Panc1 (cell line): Measurements from ENCODE around the gene POFUT2. TPM values are rescaled to one million over a fixed set of nuclear protein-coding genes. Genes with fewer than 3 reads are reported as not detected.

Experiments
- ATAC-seq: fragments of 200-7000 bp; cut with Tn5 transposase; 2 replicates; pipeline ENCODE4 v1.9.1; 2020; ENCODE audit warnings: mild to moderate bottlenecking, moderate library complexity
- BruUV-seq: library from RNA; stranded (reverse); fragments of 400-500 nt; replicated peaks from 2 replicates; lab custom pipeline; 2021; lab: Mats Ljungman, UMichigan
- CTCF ChIA-PET: fragments of 300-600 bp; sonication (Branson Sonifier 250); formaldehyde crosslinking; loops from one replicate; lab custom pipeline; 2022; ENCODE audit warnings: antibody characterized with exemption; lab: Charles Lee
- POLR2A ChIA-PET: fragments of 300-600 bp; sonication (Branson Sonifier 250); formaldehyde crosslinking; loops from one replicate; lab custom pipeline; 2022; ENCODE audit warnings: antibody characterized with exemption; lab: Charles Lee
- DNase-seq: peaks from one replicate; pipeline ENCODE4 v3.0.0-alpha.2; 2010; ENCODE audit warnings: low read depth, low spot score
- H3K27ac ChIP-seq: 2 replicates; pipeline ENCODE4 v1.5.1; 2011; ENCODE audit warnings: mild to moderate bottlenecking, low read length, inconsistent platforms
- H3K27me3 ChIP-seq: fragments of 200-500 bp; sonication (Bioruptor generic); 2 replicates; pipeline ENCODE4 v1.6.0; 2014; ENCODE audit warnings: low read length, inconsistent platforms; ENCODE audit not compliant: control insufficient read depth, insufficient read depth
- H3K36me3 ChIP-seq: fragments of 200-500 bp; sonication (Bioruptor generic); 2 replicates; pipeline ENCODE4 v1.5.1; 2014; ENCODE audit warnings: inconsistent platforms, mild to moderate bottlenecking, low read length, moderate library complexity; ENCODE audit not compliant: control insufficient read depth, insufficient read depth
- H3K4me1 ChIP-seq: 2 replicates; pipeline ENCODE4 v1.5.1; 2011; ENCODE audit warnings: inconsistent platforms, mild to moderate bottlenecking, low read length, moderate library complexity; ENCODE audit not compliant: control insufficient read depth, insufficient read depth
- H3K4me3 ChIP-seq, 2 experiments: 2 replicates each; pipeline ENCODE4 v1.5.1; 2011 to 2012; ENCODE audit warnings: low read depth in 2 of 2, low read length in 2 of 2, mild to moderate bottlenecking in 2 of 2, inconsistent platforms in 1 of 2, moderate library complexity in 1 of 2
- H3K9me3 ChIP-seq: fragments of 200-500 bp; sonication (Bioruptor generic); 2 replicates; pipeline ENCODE4 v1.5.1; 2014; ENCODE audit warnings: low read depth, mild to moderate bottlenecking, inconsistent platforms, low read length, moderate library complexity; ENCODE audit not compliant: control insufficient read depth, insufficient read depth
- CTCF ChIP-seq: fragments of 450-650 bp; IDR thresholded peaks from 2 replicates; pipeline ENCODE4 v1.5.1; 2017; ENCODE audit warnings: mild to moderate bottlenecking
- POLR2AphosphoS5 ChIP-seq: IDR thresholded peaks from 2 replicates; pipeline ENCODE4 v1.6.1; 2012; ENCODE audit warnings: mild to moderate bottlenecking, low read depth, low read length, moderate library complexity
- REST ChIP-seq, 2 experiments: IDR thresholded peaks; 2 replicates each; pipeline ENCODE4 v1.6.1; 2011 to 2012; ENCODE audit warnings: low read depth in 2 of 2, control low read depth in 1 of 2, low read length in 1 of 2, mild to moderate bottlenecking in 1 of 2, moderate library complexity in 1 of 2; ENCODE audit not compliant: insufficient read depth in 1 of 2
- SIN3A ChIP-seq: IDR thresholded peaks from 2 replicates; pipeline ENCODE4 v1.6.1; 2012; ENCODE audit warnings: low read depth, mild to moderate bottlenecking, low read length, moderate library complexity, borderline replicate concordance; ENCODE audit not compliant: insufficient read depth
- TCF7L2 ChIP-seq: IDR thresholded peaks from 2 replicates; pipeline ENCODE4 v1.6.1; 2011; ENCODE audit warnings: mild to moderate bottlenecking, low read depth, low read length, inconsistent platforms
- in situ Hi-C: cut with HindIII; loops from 2 replicates; pipeline ENCODE4 v1.10.0; 2016; ENCODE audit warnings: low sequenced_read_pairs, low pct_unique_long_range_greater_than_20kb
- intact Hi-C: fragments of 100-400 bp; cut with micrococcal nuclease; formaldehyde crosslinking; loops from one replicate; pipeline ENCODE4 v1.10.0; 2022; ENCODE audit not compliant: unreplicated experiment
- total RNA-seq: library from RNA; stranded (reverse); gene quantifications from one replicate; pipeline ENCODE4 v1.2.1, GENCODE V29; 2021; ENCODE audit not compliant: unreplicated experiment

POFUT2 gene
- total RNA-seq, 1 experiment from 2014 or later, result 59.6 TPM

- ChIA-PET CTCF (no interaction called here), POLR2A (no interaction called here)
- Histone ChIP-seq H3K36me3 (no peaks in the 10 kb centered on the region), H3K4me3 (no peak overlapping the region), H3K27me3 (no peaks in the 10 kb centered on the region), H3K9me3 (no peaks in the 10 kb centered on the region), H3K4me1 (peaks cover 28% of the 10 kb centered on the region), H3K27ac (peak overlapping the region; percentile 15; the same call in 1 of the 2 replicates)
- in situ Hi-C loops (no loop called here), intact Hi-C loops (no loop called here)
- BruUV-seq, result no TSS peak
- no peak for ATAC-seq
- no peak for DNase-seq
- TF ChIP-seq POLR2AphosphoS5, result no peak
- TF ChIP-seq TCF7L2, result no peak
- TF ChIP-seq SIN3A, result no peak
- no peak for TF ChIP-seq CTCF
- no peak for TF ChIP-seq REST (IDR thresholded peaks at IDR 0.05; ENCODE audit: insufficient read depth in 1 of 2, low read depth in 2 of 2, low read length in 1 of 2)
These were observed 18.1 kb upstream of the POFUT2 start for GRCh38 chr21:45305836-45306235.

GRCh38 chr21:45304945-45305344, 17.2 kb upstream of the POFUT2 start:
- BruUV-seq, result no TSS peak
- no peak for TF ChIP-seq SIN3A
- TF ChIP-seq TCF7L2, result no peak
- no peak for TF ChIP-seq CTCF
- no peak for TF ChIP-seq POLR2AphosphoS5
- TF ChIP-seq REST (IDR thresholded peaks at IDR 0.05; ENCODE audit: insufficient read depth in 1 of 2, low read depth in 2 of 2, low read length in 1 of 2), result no peak
- intact Hi-C loops, result no loop called here
- Histone ChIP-seq H3K4me1 (peaks cover 35% of the 10 kb centered on the region), H3K27me3 (no peaks in the 10 kb centered on the region), H3K27ac (peak overlapping the region; percentile 29), H3K36me3 (no peaks in the 10 kb centered on the region), H3K9me3 (no peaks in the 10 kb centered on the region), H3K4me3 (no peak overlapping the region)
- ChIA-PET CTCF (no interaction called here), POLR2A (no interaction called here)
- ATAC-seq, result no peak
- no peak for DNase-seq
- in situ Hi-C loops, result no loop called here
